ENCODE measurements around the gene PTPRG.

DNA sequence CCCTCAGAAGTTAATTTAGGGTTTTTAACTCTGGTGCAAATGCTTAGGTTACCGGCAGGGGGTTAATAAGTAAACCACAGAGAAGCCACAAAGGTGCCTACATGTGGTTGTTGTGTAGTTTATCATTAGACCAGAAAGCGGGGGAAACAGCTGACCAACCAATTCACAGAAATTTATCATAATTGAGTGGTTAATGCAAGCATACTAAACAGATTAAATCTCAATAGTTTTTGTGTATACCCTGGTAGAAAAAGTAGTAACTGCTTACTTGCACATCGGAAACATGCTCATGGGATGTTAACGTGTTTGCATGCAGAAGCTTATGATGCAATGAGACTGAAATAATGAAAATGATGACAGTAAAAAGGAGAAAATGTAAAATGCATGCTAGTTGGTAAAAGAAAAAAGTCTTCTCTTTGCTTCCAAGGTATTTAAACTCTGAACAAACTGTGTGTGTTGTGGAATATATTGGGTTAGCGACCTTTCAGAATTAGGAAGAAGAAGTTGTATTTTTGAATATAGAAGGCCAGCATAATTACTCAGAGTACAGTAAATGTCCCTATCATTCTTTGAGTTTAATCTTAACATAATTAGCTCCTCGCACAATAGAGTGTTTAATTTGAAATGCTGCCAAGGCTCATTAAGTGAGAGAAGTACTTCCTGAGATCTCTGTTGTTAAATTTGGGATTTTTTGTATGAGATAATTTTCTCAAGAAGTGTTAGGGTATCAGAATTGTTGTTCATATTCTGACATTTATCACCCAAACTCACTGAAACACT is 316.2 kb downstream of the PTPRG start:
- TF ChIP-seq CTCF (conservative IDR thresholded peaks at IDR 0.05; ENCODE audit: low read length) (peak; percentile 40; the same call in 1 of the 2 replicates), EZH2phosphoT487 (IDR thresholded peaks at IDR 0.05; ENCODE audit: borderline replicate concordance, low read depth, low read length) (no peak)
